LNCaP clone FGC (cell line): ENCODE results near the gene MIEF1.

Source experiments
- DNase-seq: peaks from one replicate; pipeline ENCODE4 v3.0.0-alpha.2; 2011; ENCODE audit warnings: low read depth
- H3K4me3 ChIP-seq: 2 replicates; pipeline ENCODE4 v1.5.1; 2011; ENCODE audit warnings: mild to moderate bottlenecking, low read depth, low read length, control low read depth
- CTCF ChIP-seq: IDR thresholded peaks from 2 replicates; pipeline ENCODE4 v1.5.1; 2012; ENCODE audit warnings: mild to moderate bottlenecking; ENCODE audit not compliant: control insufficient read depth, insufficient read depth; ENCODE audit errors: extremely low read depth

The MIEF1 gene

GRCh38 chr22:39490966-39491680, 11.0 kb upstream of the MIEF1 start:
- TF ChIP-seq CTCF: no peak

GRCh38 chr22:39491696-39492095, 10.4 kb upstream of the MIEF1 start:
- DNase-seq: no peak
- H3K4me3 ChIP-seq: no peak overlapping the region
- no peak for TF ChIP-seq CTCF

More at GRCh38 chr22:39490966-39491680, 11.0 kb upstream of the MIEF1 start:
- DNase-seq: no peak
- no peak overlapping the region for H3K4me3 ChIP-seq

GRCh38 chr22:39492186-39492585, 9.9 kb upstream of the MIEF1 start:
- TF ChIP-seq CTCF: no peak
- no peak overlapping the region for H3K4me3 ChIP-seq
- DNase-seq: no peak

GRCh38 chr22:39493759-39494158, 8.3 kb upstream of the MIEF1 start:
- no peak for DNase-seq
- no peak for TF ChIP-seq CTCF
- no peak overlapping the region for H3K4me3 ChIP-seq

- no peak for TF ChIP-seq CTCF
- DNase-seq: no peak
- no peak overlapping the region for H3K4me3 ChIP-seq
Observed at GRCh38 chr22:39494471-39495120, 7.5 kb upstream of the MIEF1 start.

- 0 out of 2 replicates have a peak, but pooled peaks have one; percentile 4 for TF ChIP-seq CTCF
- H3K4me3 ChIP-seq: no peak overlapping the region
- no peak for DNase-seq
Observed at GRCh38 chr22:39496131-39496838, 5.8 kb upstream of the MIEF1 start.
